Ascending aorta (tissue), 2 donors: ENCODE results near the gene CPS1. TPM values are rescaled to one million over a fixed set of nuclear protein-coding genes. Genes with fewer than 3 reads are reported as not detected.

Experiments used
- DNase-seq, 2 donors: peaks; one replicate each; pipeline ENCODE4 v3.0.0-alpha.2; 2019; ENCODE audit warnings: low spot score in 2 of 2
- H3K27ac ChIP-seq, 2 donors: fragments of 200-600 bp; sonication (generic); one replicate each; pipeline ENCODE4 v1.5.1; 2016 to 2017; ENCODE audit warnings: mild to moderate bottlenecking in 1 of 2
- H3K27me3 ChIP-seq: fragments of 200-600 bp; sonication (generic); one replicate; pipeline ENCODE4 v1.5.1; 2017
- H3K36me3 ChIP-seq, 2 donors: fragments of 200-600 bp; sonication (generic); one replicate each; pipeline ENCODE4 v1.5.1; 2016
- H3K4me1 ChIP-seq, 2 donors: fragments of 200-600 bp; sonication (generic); one replicate each; pipeline ENCODE4 v1.5.1; 2016 to 2017; ENCODE audit warnings: mild to moderate bottlenecking in 1 of 2
- H3K4me3 ChIP-seq, 2 donors: fragments of 200-600 bp; sonication (generic); one replicate each; pipeline ENCODE4 v1.5.1; 2016 to 2017; ENCODE audit warnings: mild to moderate bottlenecking in 1 of 2
- H3K9me3 ChIP-seq, 2 donors: fragments of 200-600 bp; sonication (generic); one replicate each; pipeline ENCODE4 v1.5.1; 2016
- CTCF ChIP-seq, 3 experiments: fragments of 200-600 bp in 2 of 3; fragments of 450-650 bp in 1 of 3; sonication (generic) in 2 of 3; IDR thresholded peaks; one replicate each; pipeline ENCODE4 v1.5.1; 2016 to 2019; ENCODE audit warnings: antibody characterized with exemption in 3 of 3, mild to moderate bottlenecking in 1 of 3, moderate library complexity in 1 of 3
- intact Hi-C: fragments of 100-400 bp; cut with DNase I; formaldehyde crosslinking; loops from one replicate; pipeline ENCODE4 v1.15.1; 2023
- total RNA-seq: library from RNA; depleted of rRNA; stranded (reverse); fragments of >200 nt; gene quantifications from one replicate; pipeline ENCODE4 v1.1.0, GENCODE V29; 2016

The CPS1 gene
- total RNA-seq, 1 donor from 2014 or later, result 9.4 TPM

GRCh38 chr2:210533389-210533788 lies 23.0 kb upstream of the CPS1 start:
- H3K27ac ChIP-seq, result no peak overlapping the region
- DNase-seq, result no peak
- H3K4me1 ChIP-seq, result no peaks in the 10 kb centered on the region
- intact Hi-C loops, result no loop called here
- H3K4me3 ChIP-seq, result no peak overlapping the region
- no peaks in the 10 kb centered on the region for H3K36me3 ChIP-seq
- H3K27me3 ChIP-seq, result no peaks in the 10 kb centered on the region
- H3K9me3 ChIP-seq, result no peaks in the 10 kb centered on the region
- TF ChIP-seq CTCF (IDR thresholded peaks at IDR 0.05), result no peak

GRCh38 chr2:210534879-210535278 lies 21.5 kb upstream of the CPS1 start:
- no peaks in the 10 kb centered on the region for H3K4me1 ChIP-seq
- H3K27ac ChIP-seq, result no peak overlapping the region
- intact Hi-C loops, result no loop called here
- DNase-seq, result no peak
- H3K27me3 ChIP-seq, result no peaks in the 10 kb centered on the region
- TF ChIP-seq CTCF (IDR thresholded peaks at IDR 0.05), result no peak
- no peak overlapping the region for H3K4me3 ChIP-seq
- no peaks in the 10 kb centered on the region for H3K36me3 ChIP-seq
- no peaks in the 10 kb centered on the region for H3K9me3 ChIP-seq

- H3K9me3 ChIP-seq, result no peaks in the 10 kb centered on the region
- H3K4me3 ChIP-seq, result no peak overlapping the region
- no peaks in the 10 kb centered on the region for H3K4me1 ChIP-seq
- intact Hi-C loops, result no loop called here
- no peak for DNase-seq
- no peaks in the 10 kb centered on the region for H3K27me3 ChIP-seq
- H3K36me3 ChIP-seq, result no peaks in the 10 kb centered on the region
- no peak overlapping the region for H3K27ac ChIP-seq
- no peak for TF ChIP-seq CTCF (IDR thresholded peaks at IDR 0.05)
Measured at GRCh38 chr2:210536973-210537650, 19.3 kb upstream of the CPS1 start.

- Histone ChIP-seq H3K36me3 (no peaks in the 10 kb centered on the region), H3K27me3 (no peaks in the 10 kb centered on the region), H3K27ac (no peak overlapping the region), H3K9me3 (no peaks in the 10 kb centered on the region), H3K4me3 (no peak overlapping the region), H3K4me1 (no peaks in the 10 kb centered on the region)
- intact Hi-C loops, result no loop called here
- no peak for DNase-seq
- no peak for TF ChIP-seq CTCF (IDR thresholded peaks at IDR 0.05)
Measured at GRCh38 chr2:210539035-210539434, 17.4 kb upstream of the CPS1 start.

GRCh38 chr2:210539578-210540416 lies 16.6 kb upstream of the CPS1 start:
- H3K4me1 ChIP-seq, result no peaks in the 10 kb centered on the region
- DNase-seq, result no peak
- no peak overlapping the region for H3K4me3 ChIP-seq
- no peaks in the 10 kb centered on the region for H3K27me3 ChIP-seq
- H3K27ac ChIP-seq, result no peak overlapping the region
- no peaks in the 10 kb centered on the region for H3K36me3 ChIP-seq
- H3K9me3 ChIP-seq, result no peaks in the 10 kb centered on the region
- TF ChIP-seq CTCF (IDR thresholded peaks at IDR 0.05), result no peak
- intact Hi-C loops, result no loop called here
